Measurements from ENCODE around the gene CLUH. TPM values are rescaled to one million over a fixed set of nuclear protein-coding genes. Genes with fewer than 3 reads are reported as not detected.

The CLUH gene
- polyA plus RNA-seq, 5 donors, result 20.5 to 38.6 (median 29.3) TPM

Other genes starting within 250 kb of the CLUH start
- 10 to 100 TPM; 36.2 to 44.9 (median 38.7) TPM for gene METTL16, start 199.9 kb downstream of the CLUH start, polyA plus RNA-seq (ENCODE audit: insufficient read depth in 1 of 5, insufficient read length in 5 of 5, low replicate concordance in 1 of 5)
- 100 to 1,000 TPM; 105 to 191 (median 155) TPM for gene PAFAH1B1, start 118.1 kb downstream of the CLUH start, polyA plus RNA-seq (ENCODE audit: insufficient read depth in 1 of 5, insufficient read length in 5 of 5, low replicate concordance in 1 of 5)
- under 1 TPM; 0.13 to 0.46 (median 0.24) TPM for gene CCDC92B, start 37.9 kb upstream of the CLUH start, polyA plus RNA-seq (ENCODE audit: insufficient read depth in 1 of 5, insufficient read length in 5 of 5, low replicate concordance in 1 of 5)
- gene RAP1GAP2, start 84.7 kb upstream of the CLUH start, polyA plus RNA-seq (ENCODE audit: insufficient read depth in 1 of 5, insufficient read length in 5 of 5, low replicate concordance in 1 of 5), result 10 to 100 TPM in 1 of 5 donors, 1 to 10 TPM in 4; 7.3 to 10.7 (median 8.7) TPM

Measured in right lung (tissue), 5 donors.